Suprapubic skin (tissue), 3 donors: ENCODE measurements around the gene SIGLEC14.

Experiments
- EP300 ChIP-seq: sonication (generic); formaldehyde crosslinking; IDR thresholded peaks from one replicate; pipeline ENCODE4 v1.6.1; 2017; ENCODE audit warnings: antibody characterized with exemption
- TF ChIP-seq, protein P1 (sequence below), 2 donors: fragments of 200-600 bp in 1 of 2; fragments of 450-650 bp in 1 of 2; sonication (generic) in 1 of 2; IDR thresholded peaks; one replicate each; pipeline ENCODE4 v1.5.1; 2016 to 2019; ENCODE audit warnings: antibody characterized with exemption in 2 of 2, mild to moderate bottlenecking in 1 of 2, moderate library complexity in 1 of 2

DNA sequence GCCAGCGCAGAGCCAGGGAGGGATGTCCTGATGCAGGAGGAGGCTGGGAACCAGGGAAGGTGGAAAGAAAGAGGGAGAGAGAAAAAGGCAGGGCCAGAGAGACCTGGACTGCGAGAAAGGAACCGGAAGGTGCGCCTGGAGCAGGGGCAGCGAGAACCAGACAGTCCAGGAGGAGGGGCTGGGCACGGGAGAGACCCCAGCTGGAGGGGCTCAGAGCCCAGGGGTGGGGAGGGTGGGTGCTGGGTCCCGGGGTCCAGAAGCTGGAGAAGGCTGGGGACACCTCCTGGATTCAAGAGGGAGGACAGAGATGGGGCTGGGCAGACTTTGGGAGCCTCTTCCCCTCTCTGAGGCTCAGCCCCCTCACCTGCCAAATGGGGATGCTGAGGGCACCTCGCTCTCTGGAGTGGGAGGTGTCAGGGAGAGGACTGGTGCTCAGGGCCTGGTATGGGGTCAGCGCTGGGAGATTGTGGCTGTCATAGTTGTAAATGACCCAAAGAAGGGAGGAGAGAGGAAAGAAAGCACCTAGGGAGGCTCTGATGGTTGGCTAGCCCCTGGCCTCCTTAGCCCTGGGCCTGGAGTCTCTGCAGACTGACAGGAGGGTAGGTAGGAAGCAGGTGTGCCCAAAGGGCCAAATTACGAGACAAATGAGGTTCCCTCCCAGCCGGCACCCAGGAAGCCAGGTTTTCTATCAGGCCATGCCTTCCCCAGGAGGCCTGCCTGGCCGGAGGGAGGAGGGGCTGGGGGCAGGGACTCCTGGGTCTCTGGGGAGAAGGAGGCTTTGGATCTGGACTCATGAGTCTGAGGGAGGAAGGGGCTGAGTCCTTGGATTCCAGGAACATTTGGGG lies 45.2 kb upstream of the SIGLEC14 start:
- TF ChIP-seq, protein P1, sequence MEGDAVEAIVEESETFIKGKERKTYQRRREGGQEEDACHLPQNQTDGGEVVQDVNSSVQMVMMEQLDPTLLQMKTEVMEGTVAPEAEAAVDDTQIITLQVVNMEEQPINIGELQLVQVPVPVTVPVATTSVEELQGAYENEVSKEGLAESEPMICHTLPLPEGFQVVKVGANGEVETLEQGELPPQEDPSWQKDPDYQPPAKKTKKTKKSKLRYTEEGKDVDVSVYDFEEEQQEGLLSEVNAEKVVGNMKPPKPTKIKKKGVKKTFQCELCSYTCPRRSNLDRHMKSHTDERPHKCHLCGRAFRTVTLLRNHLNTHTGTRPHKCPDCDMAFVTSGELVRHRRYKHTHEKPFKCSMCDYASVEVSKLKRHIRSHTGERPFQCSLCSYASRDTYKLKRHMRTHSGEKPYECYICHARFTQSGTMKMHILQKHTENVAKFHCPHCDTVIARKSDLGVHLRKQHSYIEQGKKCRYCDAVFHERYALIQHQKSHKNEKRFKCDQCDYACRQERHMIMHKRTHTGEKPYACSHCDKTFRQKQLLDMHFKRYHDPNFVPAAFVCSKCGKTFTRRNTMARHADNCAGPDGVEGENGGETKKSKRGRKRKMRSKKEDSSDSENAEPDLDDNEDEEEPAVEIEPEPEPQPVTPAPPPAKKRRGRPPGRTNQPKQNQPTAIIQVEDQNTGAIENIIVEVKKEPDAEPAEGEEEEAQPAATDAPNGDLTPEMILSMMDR (IDR thresholded peaks at IDR 0.05): no peak
- TF ChIP-seq EP300: no peak
